GM12865 (cell line): Measurements from ENCODE around the gene FRAS1.

ENCODE experiments used
- DNase-seq: peaks from one replicate; pipeline ENCODE4 v3.0.0; 2010; ENCODE audit warnings: low read depth
- H3K4me3 ChIP-seq: 2 replicates; pipeline ENCODE4 v1.5.1; 2011; ENCODE audit warnings: mild to moderate bottlenecking, low read depth, low read length, control low read depth
- CTCF ChIP-seq: IDR thresholded peaks from 2 replicates; pipeline ENCODE4 v1.5.1; 2011; ENCODE audit warnings: low read length, control low read depth, low read depth, inconsistent platforms; ENCODE audit not compliant: insufficient read depth; ENCODE audit errors: missing control alignments

Gene FRAS1

GRCh38 chr4:78578674-78579425, 521.7 kb downstream of the FRAS1 start:
- no peak for DNase-seq
- TF ChIP-seq CTCF, result no peak
- no peak overlapping the region for H3K4me3 ChIP-seq

- H3K4me3 ChIP-seq, result no peak overlapping the region
- no peak for TF ChIP-seq CTCF
Measured at GRCh38 chr4:78581618-78582017, 524.5 kb downstream of the FRAS1 start.

DNA sequence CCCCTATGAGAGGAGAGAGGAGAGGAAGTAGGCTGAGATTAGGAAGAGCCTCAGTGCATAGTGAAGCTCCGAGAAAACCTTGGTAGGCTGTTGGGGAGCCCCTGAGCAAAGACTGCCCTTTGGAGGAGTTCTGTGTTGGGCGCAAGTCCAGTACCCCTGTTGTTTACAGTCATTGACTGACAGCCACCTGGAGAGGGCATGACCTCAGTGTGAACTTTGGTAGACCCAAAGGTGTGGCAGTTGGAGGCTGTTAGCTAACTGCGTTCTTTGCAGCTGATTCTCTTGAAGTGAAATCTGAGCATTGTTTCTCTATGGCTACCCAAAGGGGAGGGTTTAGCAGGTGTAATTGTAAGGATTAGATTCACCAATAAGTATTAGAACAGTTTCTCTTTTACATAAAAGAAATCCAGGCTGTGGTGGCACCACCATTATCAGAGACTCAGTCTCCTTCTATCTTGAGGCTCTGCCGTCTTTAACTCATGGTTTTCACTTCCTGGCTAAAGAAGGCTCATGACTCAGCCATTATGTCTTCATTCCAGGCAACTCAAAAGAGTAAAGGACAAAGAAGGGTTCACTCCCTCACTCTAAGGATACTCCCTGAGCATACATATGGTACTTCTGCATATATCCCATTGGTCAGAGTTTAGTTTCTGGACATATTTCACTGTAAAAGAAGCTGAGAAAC, 527.9 kb downstream of the FRAS1 start:
- no peak for TF ChIP-seq CTCF
- H3K4me3 ChIP-seq, result no peak overlapping the region
- no peak for DNase-seq

More at GRCh38 chr4:78581618-78582017, 524.5 kb downstream of the FRAS1 start:
- DNase-seq, result no peak

- H3K4me3 ChIP-seq, result no peak overlapping the region
- no peak for DNase-seq
- TF ChIP-seq CTCF, result no peak
Measured at GRCh38 chr4:78585633-78586032, 528.5 kb downstream of the FRAS1 start.

DNA sequence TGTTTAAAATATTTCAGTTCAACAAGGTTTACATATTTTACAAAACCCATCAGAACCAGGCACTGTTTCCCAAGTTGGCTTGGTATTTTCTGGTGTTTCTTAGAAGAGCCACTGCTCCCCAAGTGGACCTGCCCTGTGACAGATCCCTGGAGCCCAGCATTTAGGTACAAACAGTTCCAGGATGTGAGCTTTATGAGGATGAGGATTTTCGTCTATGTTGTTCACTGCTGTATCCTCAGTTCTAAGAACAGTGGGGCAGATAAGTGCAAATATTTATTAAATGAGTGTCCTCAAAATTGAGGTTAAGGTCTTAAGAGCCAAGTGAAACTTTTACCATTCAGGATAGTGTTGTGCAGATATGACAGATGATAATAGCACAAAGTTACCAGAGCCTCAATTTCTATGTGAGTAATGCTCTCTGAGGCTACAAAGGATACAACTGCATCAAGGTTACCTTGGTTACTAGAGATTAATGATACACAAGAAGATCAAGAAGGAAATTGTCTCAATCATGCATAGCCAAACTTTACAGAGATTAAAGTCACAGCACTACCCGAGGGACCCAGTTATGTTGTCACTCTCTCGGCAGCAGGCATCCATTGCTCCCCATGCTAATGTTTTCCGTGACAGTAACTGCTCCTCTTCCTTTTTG, 531.9 kb downstream of the FRAS1 start:
- no peak for DNase-seq
- H3K4me3 ChIP-seq, result no peak overlapping the region
- no peak for TF ChIP-seq CTCF

DNA sequence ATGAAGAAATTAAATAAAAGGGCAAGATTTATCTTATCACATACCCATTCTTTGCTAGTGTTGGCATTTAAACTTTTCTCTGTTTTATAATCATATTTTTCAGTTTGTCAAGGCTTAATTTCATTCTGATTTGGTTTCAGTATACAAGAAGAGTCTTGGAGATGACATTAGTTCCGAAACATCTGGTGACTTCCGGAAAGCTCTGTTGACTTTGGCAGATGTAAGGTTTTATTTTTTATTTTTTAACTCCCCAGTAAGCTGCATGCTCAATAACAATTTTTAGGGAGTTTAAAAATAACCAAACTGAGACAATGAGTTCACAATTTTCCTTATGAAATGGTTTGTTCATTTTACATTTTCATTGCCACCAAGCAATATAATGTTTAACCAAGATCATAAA, 534.3 kb downstream of the FRAS1 start:
- DNase-seq, result no peak
- no peak for TF ChIP-seq CTCF
- no peak overlapping the region for H3K4me3 ChIP-seq
